Breast epithelium (tissue), 4 donors: ENCODE data around the gene LRP2. TPM values are rescaled to one million over a fixed set of nuclear protein-coding genes. Genes with fewer than 3 reads are reported as not detected.

Experiments used
- DNase-seq, 2 donors: peaks; one replicate each; pipeline ENCODE4 v3.0.0-alpha.2; 2019; ENCODE audit warnings: low spot score in 2 of 2
- H3K27ac ChIP-seq, 2 donors: fragments of 200-600 bp; sonication (generic) in 1 of 2; one replicate each; pipeline ENCODE4 v1.5.1; 2016 to 2019; ENCODE audit warnings: mild to moderate bottlenecking in 1 of 2
- H3K27me3 ChIP-seq, 2 donors: fragments of 200-600 bp; sonication (generic) in 1 of 2; one replicate each; pipeline versions ENCODE4 v1.5.1 to v1.6.0; 2017 to 2019; ENCODE audit warnings: control low read depth in 1 of 2, mild to moderate bottlenecking in 1 of 2
- H3K36me3 ChIP-seq: fragments of 200-600 bp; one replicate; pipeline ENCODE4 v1.5.1; 2019
- H3K4me1 ChIP-seq, 2 donors: fragments of 200-600 bp; sonication (generic); one replicate each; pipeline ENCODE4 v1.5.1; 2016 to 2019; ENCODE audit warnings: control low read depth in 1 of 2
- H3K4me3 ChIP-seq, 3 donors: fragments of 200-600 bp; sonication (generic); 1 replicate in 2 of 3; 2 replicates in 1 of 3; pipeline ENCODE4 v1.5.1; 2016 to 2019; ENCODE audit warnings: mild to moderate bottlenecking in 3 of 3, moderate library complexity in 2 of 3
- H3K9me3 ChIP-seq, 2 donors: fragments of 200-600 bp; sonication (generic) in 1 of 2; one replicate each; pipeline ENCODE4 v1.5.1; 2016 to 2019; ENCODE audit warnings: control low read depth in 1 of 2
- CTCF ChIP-seq, 3 donors: fragments of 450-650 bp; IDR thresholded peaks; one replicate each; pipeline ENCODE4 v1.5.1; 2016 to 2017; ENCODE audit warnings: antibody characterized with exemption in 3 of 3, mild to moderate bottlenecking in 3 of 3, moderate library complexity in 3 of 3
- POLR2A ChIP-seq: fragments of 450-650 bp; IDR thresholded peaks from one replicate; pipeline ENCODE4 v1.6.1; 2016; ENCODE audit warnings: antibody characterized with exemption, mild to moderate bottlenecking, moderate library complexity
- POLR2AphosphoS5 ChIP-seq, 3 donors: sonication (generic); formaldehyde crosslinking; IDR thresholded peaks; one replicate each; pipeline ENCODE4 v1.6.1; 2017; ENCODE audit warnings: antibody characterized with exemption in 3 of 3
- intact Hi-C: fragments of 100-400 bp; cut with DNase I; formaldehyde crosslinking; loops from one replicate; pipeline ENCODE4 v1.15.1; 2023; ENCODE audit warnings: low total_unique reads
- total RNA-seq, 3 donors: library from RNA; depleted of rRNA; stranded (reverse); fragments of >200 nt; gene quantifications; one replicate each; pipeline ENCODE4 v1.1.0, GENCODE V29; 2016

LRP2 gene
- total RNA-seq, 3 donors from 2014 or later = under 0.01 to 60.4 (median 19.7) TPM

DNA sequence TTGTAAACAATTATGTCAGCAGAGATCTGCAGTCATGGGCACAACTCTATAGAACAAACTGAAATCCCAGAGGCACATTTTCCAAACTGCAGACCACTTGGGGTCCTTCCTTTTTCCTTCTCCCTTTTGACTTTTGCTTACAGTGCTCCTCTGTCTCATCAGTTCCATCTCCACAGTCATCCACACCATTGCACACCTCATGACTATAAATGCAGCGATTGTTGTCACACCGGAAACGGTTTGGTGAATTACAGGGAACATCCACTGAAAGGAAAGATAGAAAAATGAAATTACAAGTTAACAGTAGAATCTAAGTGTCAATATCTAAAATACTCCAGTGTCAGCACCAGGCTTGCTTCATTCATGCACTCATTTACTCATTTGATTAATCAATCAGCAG is 196.5 kb downstream of the LRP2 start:
- intact Hi-C loops = no loop called here
- Histone ChIP-seq H3K4me3 (no peak overlapping the region), H3K9me3 (no peaks in the 10 kb centered on the region), H3K27ac (no peak overlapping the region), H3K4me1 (no peaks in the 10 kb centered on the region), H3K36me3 (no peaks in the 10 kb centered on the region), H3K27me3 (no peaks in the 10 kb centered on the region)
- no peak for TF ChIP-seq CTCF (IDR thresholded peaks at IDR 0.05)
- DNase-seq = no peak

DNA sequence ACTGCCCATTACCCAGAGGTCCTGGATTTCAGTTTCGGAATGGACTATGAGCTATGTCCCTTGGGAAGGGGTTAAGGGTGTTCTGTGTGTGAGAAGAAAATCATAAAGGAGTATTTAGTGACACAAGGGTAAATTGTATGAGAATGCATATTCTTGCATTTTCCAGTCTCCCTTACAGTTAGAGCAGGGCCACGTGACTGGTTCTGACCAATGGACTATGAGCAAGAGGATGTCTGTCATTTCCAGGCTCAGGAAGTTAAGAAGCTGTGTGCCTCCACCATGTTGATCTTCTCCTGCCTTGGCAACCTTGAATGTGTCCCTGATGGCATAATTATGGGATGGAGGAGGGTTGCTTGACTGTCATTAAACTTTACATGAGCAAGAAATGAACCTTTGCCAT is 198.0 kb downstream of the LRP2 start:
- Histone ChIP-seq H3K9me3 (no peaks in the 10 kb centered on the region), H3K4me3 (no peak overlapping the region), H3K4me1 (no peaks in the 10 kb centered on the region), H3K36me3 (no peaks in the 10 kb centered on the region), H3K27me3 (no peaks in the 10 kb centered on the region), H3K27ac (no peak overlapping the region)
- intact Hi-C loops = no loop called here
- TF ChIP-seq POLR2A (no peak), POLR2AphosphoS5 (IDR thresholded peaks at IDR 0.05) (no peak), CTCF (IDR thresholded peaks at IDR 0.05) (no peak)
- no peak for DNase-seq

GRCh38 chr2:169162613-169163012 is 199.7 kb downstream of the LRP2 start:
- Histone ChIP-seq H3K4me1 (no peaks in the 10 kb centered on the region), H3K36me3 (no peaks in the 10 kb centered on the region), H3K9me3 (no peaks in the 10 kb centered on the region), H3K27me3 (no peaks in the 10 kb centered on the region), H3K4me3 (no peak overlapping the region), H3K27ac (no peak overlapping the region)
- intact Hi-C loops = no loop called here
- no peak for TF ChIP-seq POLR2AphosphoS5 (IDR thresholded peaks at IDR 0.05)
- no peak for TF ChIP-seq POLR2A
- TF ChIP-seq CTCF (IDR thresholded peaks at IDR 0.05) = no peak
- DNase-seq = no peak

- Histone ChIP-seq H3K36me3 (no peaks in the 10 kb centered on the region), H3K4me1 (no peaks in the 10 kb centered on the region), H3K4me3 (no peak overlapping the region), H3K9me3 (no peaks in the 10 kb centered on the region), H3K27ac (no peak overlapping the region), H3K27me3 (no peaks in the 10 kb centered on the region)
- TF ChIP-seq POLR2A = no peak
- TF ChIP-seq CTCF (IDR thresholded peaks at IDR 0.05) = no peak
- no peak for TF ChIP-seq POLR2AphosphoS5 (IDR thresholded peaks at IDR 0.05)
- DNase-seq = no peak
- intact Hi-C loops = no loop called here
These were observed 201.3 kb downstream of the LRP2 start for GRCh38 chr2:169160926-169161481.

DNA sequence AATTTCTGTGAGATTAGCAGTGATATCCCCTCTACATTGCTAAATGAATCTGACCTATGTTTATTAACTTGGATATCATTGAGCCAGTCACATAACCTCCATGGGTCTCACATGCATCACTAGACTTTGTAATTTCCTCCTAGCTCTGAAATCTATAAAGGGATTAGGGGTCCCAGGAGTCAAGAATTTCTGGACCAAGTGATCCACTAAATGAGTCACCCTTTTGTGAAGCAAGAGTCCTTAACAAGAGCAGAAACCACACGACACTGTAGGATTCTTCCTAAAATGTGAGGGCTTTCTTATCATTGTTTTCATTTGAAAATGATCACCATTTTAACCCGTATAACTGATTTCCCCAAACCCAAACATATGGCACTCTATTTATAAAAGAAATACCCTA is 202.6 kb downstream of the LRP2 start:
- TF ChIP-seq POLR2AphosphoS5 (IDR thresholded peaks at IDR 0.05) = no peak
- TF ChIP-seq POLR2A = no peak
- TF ChIP-seq CTCF (IDR thresholded peaks at IDR 0.05) = no peak
- Histone ChIP-seq H3K27me3 (no peaks in the 10 kb centered on the region), H3K4me3 (no peak overlapping the region), H3K27ac (no peak overlapping the region), H3K9me3 (no peaks in the 10 kb centered on the region), H3K4me1 (no peaks in the 10 kb centered on the region), H3K36me3 (no peaks in the 10 kb centered on the region)
- no peak for DNase-seq
- intact Hi-C loops = no loop called here
